ENCODE data around the gene CLRN3. TPM values are rescaled to one million over a fixed set of nuclear protein-coding genes. Genes with fewer than 3 reads are reported as not detected.

The CLRN3 gene
- total RNA-seq, result not detected

- no peak for DNase-seq
- H3K27ac Mint-ChIP-seq, result no peak within 1 kb of the TSS
- H3K36me3 Mint-ChIP-seq, result no peaks in the 10 kb centered on the region
- H3K4me1 Mint-ChIP-seq, result peaks cover 4% of the 10 kb centered on the region
- no peak within 1 kb of the TSS for H3K4me3 Mint-ChIP-seq
- H3K27me3 Mint-ChIP-seq, result peaks cover 20% of the 10 kb centered on the region
- POLR2A ChIA-PET, result no interaction called here
- peaks cover 2% of the 10 kb centered on the region for H3K9me3 Mint-ChIP-seq
- no peak for ATAC-seq (ENCODE audit: low read depth)
Observed at GRCh38 chr10:127892743-127893142, at the start of gene CLRN3. TSS of gene CLRN3 (minus strand) at chr10:127892941. CDS start at chr10:127892784, 157 bp downstream.

- H3K9me3 Mint-ChIP-seq, result no peaks in the 10 kb centered on the region
- no peak for ATAC-seq (ENCODE audit: low read depth)
- H3K36me3 Mint-ChIP-seq, result no peaks in the 10 kb centered on the region
- H3K27ac Mint-ChIP-seq, result no peak overlapping the region
- H3K4me1 Mint-ChIP-seq, result peaks cover 3% of the 10 kb centered on the region
- H3K4me3 Mint-ChIP-seq, result no peak overlapping the region
- no peak for DNase-seq
- peaks cover 13% of the 10 kb centered on the region for H3K27me3 Mint-ChIP-seq
- POLR2A ChIA-PET, result no interaction called here
Observed at GRCh38 chr10:127940866-127941640, 48.3 kb upstream of the CLRN3 start.

- no peak overlapping the region for H3K4me3 Mint-ChIP-seq
- H3K9me3 Mint-ChIP-seq, result no peaks in the 10 kb centered on the region
- H3K27me3 Mint-ChIP-seq, result peaks cover 13% of the 10 kb centered on the region
- no peaks in the 10 kb centered on the region for H3K36me3 Mint-ChIP-seq
- no peak overlapping the region for H3K27ac Mint-ChIP-seq
- H3K4me1 Mint-ChIP-seq, result peaks cover 2% of the 10 kb centered on the region
- DNase-seq, result no peak
- no peak for ATAC-seq (ENCODE audit: low read depth)
- POLR2A ChIA-PET, result no interaction called here
Observed at GRCh38 chr10:127939786-127940330, 47.1 kb upstream of the CLRN3 start.

- peaks cover 2% of the 10 kb centered on the region for H3K4me1 Mint-ChIP-seq
- H3K36me3 Mint-ChIP-seq, result no peaks in the 10 kb centered on the region
- H3K9me3 Mint-ChIP-seq, result no peaks in the 10 kb centered on the region
- H3K27me3 Mint-ChIP-seq, result peaks cover 12% of the 10 kb centered on the region
- POLR2A ChIA-PET, result no interaction called here
- ATAC-seq (ENCODE audit: low read depth) (no peak), DNase-seq (no peak)
- H3K27ac Mint-ChIP-seq, result no peak overlapping the region
- H3K4me3 Mint-ChIP-seq, result no peak overlapping the region
Observed at GRCh38 chr10:127937915-127938463, 45.2 kb upstream of the CLRN3 start.

GRCh38 chr10:127937069-127937468 lies 44.3 kb upstream of the CLRN3 start:
- H3K27me3 Mint-ChIP-seq, result peaks cover 7% of the 10 kb centered on the region
- DNase-seq (no peak), ATAC-seq (ENCODE audit: low read depth) (no peak)
- no peak overlapping the region for H3K27ac Mint-ChIP-seq
- no peaks in the 10 kb centered on the region for H3K4me1 Mint-ChIP-seq
- H3K4me3 Mint-ChIP-seq, result no peak overlapping the region
- POLR2A ChIA-PET, result no interaction called here
- no peaks in the 10 kb centered on the region for H3K9me3 Mint-ChIP-seq
- H3K36me3 Mint-ChIP-seq, result no peaks in the 10 kb centered on the region

GRCh38 chr10:127935071-127935561 lies 42.4 kb upstream of the CLRN3 start:
- no peak overlapping the region for H3K27ac Mint-ChIP-seq
- ATAC-seq (ENCODE audit: low read depth) (no peak), DNase-seq (no peak)
- H3K4me1 Mint-ChIP-seq, result no peaks in the 10 kb centered on the region
- H3K36me3 Mint-ChIP-seq, result no peaks in the 10 kb centered on the region
- peaks cover 6% of the 10 kb centered on the region for H3K27me3 Mint-ChIP-seq
- H3K9me3 Mint-ChIP-seq, result no peaks in the 10 kb centered on the region
- POLR2A ChIA-PET, result no interaction called here
- H3K4me3 Mint-ChIP-seq, result no peak overlapping the region

GRCh38 chr10:127934383-127934782 lies 41.6 kb upstream of the CLRN3 start:
- no peaks in the 10 kb centered on the region for H3K4me1 Mint-ChIP-seq
- POLR2A ChIA-PET, result no interaction called here
- no peak overlapping the region for H3K4me3 Mint-ChIP-seq
- H3K36me3 Mint-ChIP-seq, result no peaks in the 10 kb centered on the region
- no peaks in the 10 kb centered on the region for H3K9me3 Mint-ChIP-seq
- peaks cover 3% of the 10 kb centered on the region for H3K27me3 Mint-ChIP-seq
- H3K27ac Mint-ChIP-seq, result no peak overlapping the region
- ATAC-seq (ENCODE audit: low read depth) (no peak), DNase-seq (no peak)

- no peaks in the 10 kb centered on the region for H3K36me3 Mint-ChIP-seq
- no peak overlapping the region for H3K27ac Mint-ChIP-seq
- POLR2A ChIA-PET, result no interaction called here
- DNase-seq, result no peak
- H3K9me3 Mint-ChIP-seq, result no peaks in the 10 kb centered on the region
- no peaks in the 10 kb centered on the region for H3K4me1 Mint-ChIP-seq
- no peak overlapping the region for H3K4me3 Mint-ChIP-seq
- no peak for ATAC-seq (ENCODE audit: low read depth)
- H3K27me3 Mint-ChIP-seq, result peaks cover 3% of the 10 kb centered on the region
Observed at GRCh38 chr10:127933271-127933670, 40.5 kb upstream of the CLRN3 start.

- no peak for DNase-seq
- Mint-ChIP-seq H3K27ac (no peak overlapping the region), H3K4me3 (no peak overlapping the region), H3K9me3 (no peaks in the 10 kb centered on the region), H3K4me1 (no peaks in the 10 kb centered on the region), H3K27me3 (no peaks in the 10 kb centered on the region), H3K36me3 (no peaks in the 10 kb centered on the region)
- POLR2A ChIA-PET, result no interaction called here
- no peak for ATAC-seq (ENCODE audit: low read depth)
Observed at GRCh38 chr10:127932521-127933270, 40.0 kb upstream of the CLRN3 start.

GRCh38 chr10:127928021-127928806 lies 35.5 kb upstream of the CLRN3 start:
- H3K27ac Mint-ChIP-seq, result no peak overlapping the region
- POLR2A ChIA-PET, result no interaction called here
- DNase-seq, result no peak
- no peaks in the 10 kb centered on the region for H3K36me3 Mint-ChIP-seq
- no peaks in the 10 kb centered on the region for H3K9me3 Mint-ChIP-seq
- no peak overlapping the region for H3K4me3 Mint-ChIP-seq
- peaks cover 3% of the 10 kb centered on the region for H3K4me1 Mint-ChIP-seq
- H3K27me3 Mint-ChIP-seq, result no peaks in the 10 kb centered on the region
- ATAC-seq (ENCODE audit: low read depth), result no peak

GRCh38 chr10:127926455-127926854 lies 33.7 kb upstream of the CLRN3 start:
- POLR2A ChIA-PET, result no interaction called here
- Mint-ChIP-seq H3K4me1 (peaks cover 3% of the 10 kb centered on the region), H3K36me3 (no peaks in the 10 kb centered on the region), H3K27me3 (no peaks in the 10 kb centered on the region), H3K9me3 (no peaks in the 10 kb centered on the region), H3K4me3 (no peak overlapping the region), H3K27ac (no peak overlapping the region)
- DNase-seq (no peak), ATAC-seq (ENCODE audit: low read depth) (no peak)

- Mint-ChIP-seq H3K36me3 (no peaks in the 10 kb centered on the region), H3K27me3 (no peaks in the 10 kb centered on the region), H3K27ac (no peak overlapping the region), H3K9me3 (no peaks in the 10 kb centered on the region), H3K4me1 (peaks cover 3% of the 10 kb centered on the region), H3K4me3 (no peak overlapping the region)
- DNase-seq (no peak), ATAC-seq (ENCODE audit: low read depth) (no peak)
- POLR2A ChIA-PET, result no interaction called here
Observed at GRCh38 chr10:127925471-127926207, 32.9 kb upstream of the CLRN3 start.
